ENCODE results near the gene GMEB2.
"Not testable (repeated sequence)": the region's sequence is repeated elsewhere in the genome, so short reads cannot be mapped to it uniquely, and the experiment has no call there.

Gene GMEB2

GRCh38 chr20:63636752-63637628 is 10.1 kb upstream of the GMEB2 start:
- no peaks in the 10 kb centered on the region for H3K9me3 ChIP-seq (ENCODE audit: control insufficient read depth, low read length)
- no peaks in the 10 kb centered on the region for H3K36me3 ChIP-seq (ENCODE audit: control insufficient read depth, insufficient read depth, low read length)
- no peak overlapping the region for H3K27ac ChIP-seq (ENCODE audit: low read depth, low read length, severe bottlenecking)
- WGBS, 2 experiments (ENCODE audit: insufficient coverage in 2 of 2) = 79 to 87% methylated on average over 11 to 13 of the region's 19 CpGs
- H3K4me1 ChIP-seq (ENCODE audit: control insufficient read depth, insufficient read depth, low read length, poor library complexity, severe bottlenecking) = peaks cover 3% of the 10 kb centered on the region
- no peak overlapping the region for H3K4me3 ChIP-seq (ENCODE audit: extremely low read depth, insufficient read depth, low read length, poor library complexity, severe bottlenecking)

GRCh38 chr20:63635431-63636141 is 8.7 kb upstream of the GMEB2 start:
- no peaks in the 10 kb centered on the region for H3K36me3 ChIP-seq (ENCODE audit: control insufficient read depth, insufficient read depth, low read length)
- 89 to 99% methylated on average over 12 to 14 of the region's 15 CpGs for WGBS, 2 experiments (ENCODE audit: insufficient coverage in 2 of 2)

GRCh38 chr20:63633732-63634131 is 6.8 kb upstream of the GMEB2 start:
- Histone ChIP-seq H3K9me3 (ENCODE audit: control insufficient read depth, low read length) (no peaks in the 10 kb centered on the region), H3K36me3 (ENCODE audit: control insufficient read depth, insufficient read depth, low read length) (no peaks in the 10 kb centered on the region), H3K27ac (ENCODE audit: low read depth, low read length, severe bottlenecking) (no peak overlapping the region), H3K4me3 (ENCODE audit: extremely low read depth, insufficient read depth, low read length, poor library complexity, severe bottlenecking) (no peak overlapping the region), H3K4me1 (ENCODE audit: control insufficient read depth, insufficient read depth, low read length, poor library complexity, severe bottlenecking) (peaks cover 3% of the 10 kb centered on the region)
- 100% methylated on average over 1 to 2 of the region's 9 CpGs for WGBS, 2 experiments (ENCODE audit: insufficient coverage in 2 of 2)

More at GRCh38 chr20:63635431-63636141, 8.7 kb upstream of the GMEB2 start:
- peaks cover 3% of the 10 kb centered on the region for H3K4me1 ChIP-seq (ENCODE audit: control insufficient read depth, insufficient read depth, low read length, poor library complexity, severe bottlenecking)
- H3K4me3 ChIP-seq (ENCODE audit: extremely low read depth, insufficient read depth, low read length, poor library complexity, severe bottlenecking) = no peak overlapping the region
- no peaks in the 10 kb centered on the region for H3K9me3 ChIP-seq (ENCODE audit: control insufficient read depth, low read length)
- H3K27ac ChIP-seq (ENCODE audit: low read depth, low read length, severe bottlenecking) = no peak overlapping the region

- 76 to 82% methylated on average over 8 to 10 of the region's 10 CpGs for WGBS, 2 experiments (ENCODE audit: insufficient coverage in 2 of 2)
Measured at GRCh38 chr20:63631426-63631825, 4.5 kb upstream of the GMEB2 start.

GRCh38 chr20:63630956-63631355 is 4.1 kb upstream of the GMEB2 start:
- not testable (repeated sequence) for H3K27ac ChIP-seq (ENCODE audit: low read depth, low read length, severe bottlenecking); H3K9me3 ChIP-seq (ENCODE audit: control insufficient read depth, low read length); H3K4me3 ChIP-seq (ENCODE audit: extremely low read depth, insufficient read depth, low read length, poor library complexity, severe bottlenecking); H3K36me3 ChIP-seq (ENCODE audit: control insufficient read depth, insufficient read depth, low read length); H3K4me1 ChIP-seq (ENCODE audit: control insufficient read depth, insufficient read depth, low read length, poor library complexity, severe bottlenecking)
- 96 to 98% methylated on average over 5 to 6 of the region's 6 CpGs for WGBS, 2 experiments (ENCODE audit: insufficient coverage in 2 of 2)

More at GRCh38 chr20:63631426-63631825, 4.5 kb upstream of the GMEB2 start:
- H3K27ac ChIP-seq (ENCODE audit: low read depth, low read length, severe bottlenecking); H3K4me3 ChIP-seq (ENCODE audit: extremely low read depth, insufficient read depth, low read length, poor library complexity, severe bottlenecking); H3K36me3 ChIP-seq (ENCODE audit: control insufficient read depth, insufficient read depth, low read length); H3K9me3 ChIP-seq (ENCODE audit: control insufficient read depth, low read length); H3K4me1 ChIP-seq (ENCODE audit: control insufficient read depth, insufficient read depth, low read length, poor library complexity, severe bottlenecking): not testable (repeated sequence)

GRCh38 chr20:63628246-63628975 is 1.5 kb upstream of the GMEB2 start:
- H3K4me3 ChIP-seq (ENCODE audit: extremely low read depth, insufficient read depth, low read length, poor library complexity, severe bottlenecking) = peak overlapping the region; percentile 83
- no peak overlapping the region for H3K27ac ChIP-seq (ENCODE audit: low read depth, low read length, severe bottlenecking)
- 89 to 90% methylated on average over 20 of the region's 22 CpGs for WGBS, 2 experiments (ENCODE audit: insufficient coverage in 2 of 2)
- H3K9me3 ChIP-seq (ENCODE audit: control insufficient read depth, low read length) = no peaks in the 10 kb centered on the region
- H3K36me3 ChIP-seq (ENCODE audit: control insufficient read depth, insufficient read depth, low read length) = peaks cover 3% of the 10 kb centered on the region
- H3K4me1 ChIP-seq (ENCODE audit: control insufficient read depth, insufficient read depth, low read length, poor library complexity, severe bottlenecking) = peaks cover 7% of the 10 kb centered on the region

GRCh38 chr20:63627751-63628245 is 897 bp upstream of the GMEB2 start:
- Histone ChIP-seq H3K27ac (ENCODE audit: low read depth, low read length, severe bottlenecking) (no peak overlapping the region), H3K4me3 (ENCODE audit: extremely low read depth, insufficient read depth, low read length, poor library complexity, severe bottlenecking) (peak overlapping the region; percentile 83), H3K4me1 (ENCODE audit: control insufficient read depth, insufficient read depth, low read length, poor library complexity, severe bottlenecking) (peaks cover 7% of the 10 kb centered on the region), H3K36me3 (ENCODE audit: control insufficient read depth, insufficient read depth, low read length) (peaks cover 3% of the 10 kb centered on the region), H3K9me3 (ENCODE audit: control insufficient read depth, low read length) (no peaks in the 10 kb centered on the region)
- WGBS, 2 experiments (ENCODE audit: insufficient coverage in 2 of 2) = 76% methylated on average over 16 to 21 of the region's 28 CpGs

- WGBS, 2 experiments (ENCODE audit: insufficient coverage in 2 of 2) = 0% methylated on average over 32 to 45 of the region's 68 CpGs
- Histone ChIP-seq H3K4me1 (ENCODE audit: control insufficient read depth, insufficient read depth, low read length, poor library complexity, severe bottlenecking) (peaks cover 7% of the 10 kb centered on the region), H3K27ac (ENCODE audit: low read depth, low read length, severe bottlenecking) (peak overlapping the region; percentile 67), H3K36me3 (ENCODE audit: control insufficient read depth, insufficient read depth, low read length) (peaks cover 3% of the 10 kb centered on the region), H3K9me3 (ENCODE audit: control insufficient read depth, low read length) (no peaks in the 10 kb centered on the region), H3K4me3 (ENCODE audit: extremely low read depth, insufficient read depth, low read length, poor library complexity, severe bottlenecking) (peak overlapping the region; percentile 83)
Measured at GRCh38 chr20:63627129-63627750, 339 bp upstream of the GMEB2 start.

- WGBS, 2 experiments (ENCODE audit: insufficient coverage in 2 of 2) = 20 to 47% methylated on average over 16 to 27 of the region's 36 CpGs
- H3K4me3 ChIP-seq (ENCODE audit: extremely low read depth, insufficient read depth, low read length, poor library complexity, severe bottlenecking) = peak overlapping the region; percentile 67
Measured at GRCh38 chr20:63625771-63626423, 1.0 kb downstream of the GMEB2 start.

GRCh38 chr20:63624486-63624885 is 2.4 kb downstream of the GMEB2 start:
- Histone ChIP-seq H3K4me1 (ENCODE audit: control insufficient read depth, insufficient read depth, low read length, poor library complexity, severe bottlenecking) (peaks cover 7% of the 10 kb centered on the region), H3K36me3 (ENCODE audit: control insufficient read depth, insufficient read depth, low read length) (peaks cover 7% of the 10 kb centered on the region), H3K27ac (ENCODE audit: low read depth, low read length, severe bottlenecking) (no peak overlapping the region), H3K9me3 (ENCODE audit: control insufficient read depth, low read length) (no peaks in the 10 kb centered on the region), H3K4me3 (ENCODE audit: extremely low read depth, insufficient read depth, low read length, poor library complexity, severe bottlenecking) (no peak overlapping the region)
- 90 to 92% methylated on average over 12 to 15 of the region's 15 CpGs for WGBS, 2 experiments (ENCODE audit: insufficient coverage in 2 of 2)

More at GRCh38 chr20:63625771-63626423, 1.0 kb downstream of the GMEB2 start:
- Histone ChIP-seq H3K36me3 (ENCODE audit: control insufficient read depth, insufficient read depth, low read length) (peaks cover 3% of the 10 kb centered on the region), H3K27ac (ENCODE audit: low read depth, low read length, severe bottlenecking) (peak overlapping the region; percentile 81), H3K4me1 (ENCODE audit: control insufficient read depth, insufficient read depth, low read length, poor library complexity, severe bottlenecking) (peaks cover 7% of the 10 kb centered on the region), H3K9me3 (ENCODE audit: control insufficient read depth, low read length) (no peaks in the 10 kb centered on the region)

Measured in mesodermal cell (in vitro differentiated cells).